Measurements from ENCODE around the gene PKLR.

DNA sequence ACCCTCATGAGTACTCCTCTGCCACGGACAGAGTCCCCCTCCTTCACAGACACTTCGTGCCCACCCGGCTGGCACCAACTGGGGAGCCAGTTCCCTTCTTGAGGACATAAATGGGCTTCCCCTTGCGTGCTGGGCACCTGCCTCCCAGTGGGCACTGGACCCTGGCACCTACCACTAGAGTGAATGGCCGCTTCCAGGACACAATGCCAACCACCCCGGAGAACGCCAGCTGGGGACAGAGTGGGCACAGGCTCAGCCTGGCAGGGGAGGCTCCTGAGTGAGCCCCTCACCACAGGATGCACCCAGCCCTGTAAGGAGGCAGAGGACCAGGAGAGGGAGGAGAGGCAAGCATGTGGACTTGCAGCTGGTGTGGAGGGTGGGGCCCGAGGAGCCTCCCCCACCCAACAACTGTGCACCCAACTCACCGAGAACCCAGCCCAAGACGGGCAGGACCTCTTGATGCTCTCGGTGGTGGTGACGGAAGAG lies 47.0 kb downstream of the PKLR start:
- TF ChIP-seq, protein P1, sequence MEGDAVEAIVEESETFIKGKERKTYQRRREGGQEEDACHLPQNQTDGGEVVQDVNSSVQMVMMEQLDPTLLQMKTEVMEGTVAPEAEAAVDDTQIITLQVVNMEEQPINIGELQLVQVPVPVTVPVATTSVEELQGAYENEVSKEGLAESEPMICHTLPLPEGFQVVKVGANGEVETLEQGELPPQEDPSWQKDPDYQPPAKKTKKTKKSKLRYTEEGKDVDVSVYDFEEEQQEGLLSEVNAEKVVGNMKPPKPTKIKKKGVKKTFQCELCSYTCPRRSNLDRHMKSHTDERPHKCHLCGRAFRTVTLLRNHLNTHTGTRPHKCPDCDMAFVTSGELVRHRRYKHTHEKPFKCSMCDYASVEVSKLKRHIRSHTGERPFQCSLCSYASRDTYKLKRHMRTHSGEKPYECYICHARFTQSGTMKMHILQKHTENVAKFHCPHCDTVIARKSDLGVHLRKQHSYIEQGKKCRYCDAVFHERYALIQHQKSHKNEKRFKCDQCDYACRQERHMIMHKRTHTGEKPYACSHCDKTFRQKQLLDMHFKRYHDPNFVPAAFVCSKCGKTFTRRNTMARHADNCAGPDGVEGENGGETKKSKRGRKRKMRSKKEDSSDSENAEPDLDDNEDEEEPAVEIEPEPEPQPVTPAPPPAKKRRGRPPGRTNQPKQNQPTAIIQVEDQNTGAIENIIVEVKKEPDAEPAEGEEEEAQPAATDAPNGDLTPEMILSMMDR (IDR thresholded peaks at IDR 0.05; ENCODE audit: poor library complexity, severe bottlenecking) = no peak
- no peak for TF ChIP-seq EP300 (conservative IDR thresholded peaks at IDR 0.05; ENCODE audit: poor library complexity, severe bottlenecking)
- no peak for TF ChIP-seq POLR2AphosphoS5 (IDR thresholded peaks at IDR 0.05)
- no peak for TF ChIP-seq TAF1 (IDR thresholded peaks at IDR 0.05; ENCODE audit: low read depth)
- TF ChIP-seq RAD21 (conservative IDR thresholded peaks at IDR 0.05) = no peak
- no peak for TF ChIP-seq EZH2 (IDR thresholded peaks at IDR 0.05; ENCODE audit: borderline replicate concordance, insufficient read depth, low read length, poor library complexity, severe bottlenecking)
- TF ChIP-seq MXI1 (conservative IDR thresholded peaks at IDR 0.05; ENCODE audit: poor library complexity, severe bottlenecking) = no peak

Data from neural cell (in vitro differentiated cells).